Measurements from ENCODE around the gene PSORS1C1.
"Not testable (repeated sequence)": the region's sequence is repeated elsewhere in the genome, so short reads cannot be mapped to it uniquely, and the experiment has no call there.

The PSORS1C1 gene

DNA sequence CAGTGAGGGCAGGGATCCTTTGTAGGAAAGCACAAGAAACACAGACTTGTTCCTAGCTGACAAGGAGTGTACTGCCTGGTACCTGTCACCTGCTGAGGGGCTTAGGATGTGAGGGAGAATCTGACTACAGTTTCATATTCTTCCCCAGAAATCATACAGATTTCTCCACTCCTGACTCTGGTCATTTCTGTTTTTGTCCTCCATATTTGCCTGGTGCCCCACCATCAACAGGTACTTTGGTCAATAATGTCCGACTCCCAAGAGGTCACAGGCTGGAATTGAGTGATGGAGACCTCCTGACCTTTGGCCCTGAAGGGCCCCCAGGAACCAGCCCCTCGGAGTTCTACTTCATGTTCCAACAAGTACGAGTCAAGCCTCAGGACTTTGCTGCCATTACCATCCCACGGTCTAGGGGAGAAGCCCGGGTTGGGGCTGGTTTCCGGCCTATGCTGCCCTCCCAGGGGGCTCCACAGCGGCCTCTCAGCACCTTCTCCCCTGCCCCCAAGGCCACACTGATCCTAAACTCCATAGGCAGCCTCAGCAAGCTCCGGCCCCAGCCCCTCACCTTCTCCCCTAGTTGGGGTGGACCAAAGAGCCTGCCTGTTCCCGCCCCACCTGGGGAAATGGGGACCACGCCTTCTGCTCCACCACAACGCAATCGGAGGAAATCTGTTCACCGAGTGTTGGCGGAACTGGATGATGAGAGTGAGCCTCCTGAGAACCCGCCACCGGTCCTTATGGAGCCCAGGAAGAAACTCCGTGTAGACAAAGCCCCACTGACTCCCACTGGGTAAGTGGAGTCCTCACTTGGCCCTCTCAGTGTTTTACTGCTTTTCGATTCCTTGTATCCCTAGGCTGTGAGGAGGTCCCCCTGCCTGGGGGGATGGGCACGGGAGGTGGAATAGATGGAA, 46.9 kb downstream of the PSORS1C1 start:
- no peak for DNase-seq

DNA sequence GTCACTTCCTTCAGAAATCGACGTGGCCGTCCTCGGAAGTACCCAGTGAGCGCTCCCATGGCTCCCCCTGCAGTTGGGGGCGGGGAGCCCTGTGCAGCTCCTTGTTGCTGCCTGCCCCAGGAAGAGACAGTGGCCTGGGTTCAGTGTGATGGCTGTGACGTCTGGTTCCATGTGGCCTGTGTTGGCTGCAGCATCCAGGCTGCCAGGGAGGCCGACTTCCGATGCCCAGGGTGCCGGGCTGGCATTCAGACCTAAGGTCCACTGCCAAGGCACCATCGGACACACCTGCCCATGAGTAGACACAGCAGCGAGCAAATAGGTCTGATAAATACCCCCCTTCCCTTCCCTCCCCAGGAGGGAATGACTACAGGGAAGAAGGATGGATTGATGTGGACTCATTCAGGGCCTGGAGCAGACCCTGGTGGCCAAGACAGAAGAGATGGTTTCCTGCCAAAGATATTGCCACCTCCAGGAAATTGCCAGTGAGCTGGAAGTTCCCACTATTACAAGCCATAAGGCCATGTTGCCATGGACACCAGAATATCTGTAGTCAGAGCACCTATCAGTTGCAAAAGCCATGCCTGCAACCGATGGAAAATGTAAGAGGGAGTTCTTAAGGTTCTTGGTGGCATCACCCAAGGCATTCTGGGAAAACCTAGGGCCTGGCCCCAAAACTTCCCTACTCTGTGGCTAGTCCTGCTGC, 48.0 kb downstream of the PSORS1C1 start:
- DNase-seq = no peak

DNA sequence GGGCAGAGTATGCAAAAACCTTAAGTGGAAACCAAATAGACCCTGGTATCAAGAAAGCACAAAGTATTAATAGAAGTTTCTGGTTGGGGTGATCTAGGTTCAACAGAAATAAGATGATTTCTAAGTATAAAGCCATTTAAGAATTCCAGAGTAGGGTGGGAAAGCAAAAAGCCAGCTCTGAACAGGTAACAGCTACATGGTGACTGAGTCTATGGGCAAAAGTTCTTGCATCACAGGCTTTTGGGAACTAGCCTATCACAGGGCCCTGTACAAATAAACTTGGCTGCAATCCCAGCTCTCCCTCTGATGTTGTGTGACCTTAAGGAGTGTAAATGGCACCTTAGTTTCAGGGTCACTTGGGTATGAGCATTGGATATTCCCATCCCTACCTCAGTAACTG, 49.3 kb downstream of the PSORS1C1 start:
- no peak for DNase-seq

DNA sequence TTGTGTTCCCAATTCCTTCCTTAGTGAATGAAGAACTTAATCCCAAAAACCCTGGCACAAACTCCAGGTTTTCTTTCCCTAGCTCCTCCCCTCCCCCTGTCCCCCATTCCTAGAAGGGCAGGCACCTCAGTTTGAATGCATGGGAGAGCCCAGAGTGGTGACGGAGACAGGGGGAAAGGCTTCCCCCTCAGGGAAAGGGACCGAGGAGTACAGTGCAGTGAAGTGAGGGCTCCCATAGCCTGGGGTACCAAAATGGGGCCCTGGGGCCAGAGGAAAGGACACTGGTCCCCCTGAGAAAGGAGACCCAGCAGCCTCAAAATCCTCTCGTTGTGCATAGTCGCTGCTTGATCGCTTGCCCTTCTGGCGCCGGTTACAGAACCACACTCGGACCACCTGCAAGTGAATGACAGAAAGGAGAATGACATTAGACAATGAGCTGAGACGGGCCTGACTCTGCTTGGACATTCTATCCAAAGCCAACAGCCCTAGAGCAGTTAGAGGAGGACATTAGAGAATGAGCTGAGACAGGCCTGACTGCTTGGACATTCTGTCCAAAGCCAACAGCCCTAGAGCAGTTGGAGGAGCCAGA, 50.0 kb downstream of the PSORS1C1 start:
- DNase-seq = not testable (repeated sequence)

DNA sequence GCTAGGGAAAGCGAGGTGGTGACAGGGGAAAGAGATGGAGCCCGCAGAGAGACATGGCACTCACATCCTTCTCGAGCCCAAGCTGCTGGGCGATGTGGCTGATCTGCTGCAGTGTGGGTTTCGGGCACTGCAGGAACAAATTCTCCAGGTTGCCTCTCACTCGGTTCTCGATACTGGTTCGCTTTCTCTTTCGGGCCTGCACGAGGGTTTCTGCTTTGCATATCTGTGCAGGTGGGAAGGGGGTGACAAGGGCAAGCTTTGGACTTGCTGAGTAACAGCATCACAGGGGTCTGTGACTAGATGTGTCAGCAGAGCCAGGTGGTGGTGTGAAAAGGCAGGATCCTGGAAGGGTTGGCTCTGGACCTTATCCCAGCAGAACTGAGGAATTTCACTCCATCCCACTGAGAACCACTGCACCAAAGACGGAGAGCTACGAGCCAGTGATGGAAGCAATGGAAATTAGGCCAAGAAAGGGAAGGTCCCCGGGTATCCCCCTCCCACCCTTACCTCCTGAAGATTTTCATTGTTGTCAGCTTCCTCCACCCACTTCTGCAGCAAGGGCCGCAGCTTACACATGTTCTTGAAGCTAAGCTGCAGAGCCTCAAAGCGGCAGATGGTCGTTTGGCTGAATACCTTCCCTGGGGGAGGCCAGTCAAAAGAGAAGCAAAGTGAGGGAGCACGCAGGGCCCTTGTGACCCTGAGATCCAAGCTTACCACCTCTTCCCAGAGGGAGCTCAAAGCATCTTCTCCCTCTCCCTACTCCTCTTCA, 50.6 kb downstream of the PSORS1C1 start:
- not testable (repeated sequence) for DNase-seq

DNA sequence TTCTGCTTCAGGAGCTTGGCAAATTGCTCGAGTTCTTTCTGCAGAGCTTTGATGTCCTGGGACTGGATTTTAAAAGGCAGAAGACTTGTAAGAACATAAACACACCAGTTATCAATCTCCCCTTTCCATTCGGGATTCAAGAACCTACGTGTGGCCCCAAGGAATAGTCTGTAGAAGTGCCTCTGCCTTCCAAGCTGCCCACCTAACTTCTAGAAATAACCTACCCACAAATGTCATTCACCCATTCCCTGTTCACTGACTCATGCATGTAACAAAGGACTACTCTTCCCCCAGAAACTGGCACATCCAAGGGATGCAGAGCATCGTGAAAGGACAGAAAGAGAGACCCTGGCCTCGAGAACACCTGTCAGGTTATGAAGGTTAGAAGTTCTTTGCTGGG, 51.4 kb downstream of the PSORS1C1 start:
- no peak for DNase-seq

DNA sequence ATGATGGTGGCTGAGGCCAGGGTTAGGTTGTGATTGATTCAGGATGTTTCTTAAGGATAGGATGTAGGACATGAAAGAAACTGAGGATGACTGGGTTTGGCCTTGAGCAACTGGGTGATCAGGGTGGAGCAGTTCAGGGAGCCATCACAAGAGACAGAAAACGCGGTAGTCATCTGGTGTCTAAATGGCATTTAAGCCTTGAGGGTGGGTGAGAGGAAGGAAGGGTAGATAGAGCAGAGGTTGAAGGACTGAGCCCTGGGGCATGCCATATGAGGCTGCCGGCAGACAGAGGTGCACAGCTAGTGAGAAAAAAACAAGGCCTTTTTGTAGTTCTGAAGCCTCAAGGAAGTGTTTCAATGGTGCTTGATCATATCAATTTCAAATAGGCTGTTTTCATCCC, 54.0 kb downstream of the PSORS1C1 start:
- DNase-seq = no peak

DNA sequence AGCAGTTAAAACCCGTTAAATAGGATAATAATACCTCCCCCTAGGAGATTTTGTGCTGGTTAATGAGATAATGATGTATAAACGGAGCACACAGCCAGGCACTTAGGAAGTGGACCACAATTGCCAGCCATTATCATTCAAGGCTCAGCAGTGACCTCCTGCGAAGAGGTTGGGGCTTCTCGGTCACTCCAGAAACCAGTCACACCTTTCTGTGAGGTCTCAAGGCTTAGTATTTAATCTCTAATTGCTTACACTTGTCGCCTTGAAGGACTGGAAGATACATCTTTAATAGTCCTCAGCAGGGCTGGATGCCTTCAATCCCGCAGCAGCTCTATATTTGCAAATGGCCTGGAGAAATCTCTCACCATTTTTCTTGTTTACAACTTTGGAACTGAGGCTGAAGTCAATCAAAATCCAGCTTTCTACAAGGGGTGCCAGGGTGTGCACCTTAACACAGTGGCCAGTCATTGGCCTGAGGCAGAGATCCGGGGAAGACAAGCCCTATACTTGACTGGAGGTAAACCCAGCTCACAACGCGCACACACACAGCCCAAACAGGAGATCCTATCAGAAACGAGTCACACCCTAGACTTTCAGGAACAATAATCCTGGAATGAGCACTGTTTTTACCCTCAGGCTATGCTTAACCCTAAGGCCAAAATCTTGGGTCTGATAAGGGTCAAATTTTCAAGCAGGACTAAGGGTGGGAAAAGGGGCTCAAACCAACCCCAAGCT, 54.7 kb downstream of the PSORS1C1 start:
- no peak for DNase-seq

DNA sequence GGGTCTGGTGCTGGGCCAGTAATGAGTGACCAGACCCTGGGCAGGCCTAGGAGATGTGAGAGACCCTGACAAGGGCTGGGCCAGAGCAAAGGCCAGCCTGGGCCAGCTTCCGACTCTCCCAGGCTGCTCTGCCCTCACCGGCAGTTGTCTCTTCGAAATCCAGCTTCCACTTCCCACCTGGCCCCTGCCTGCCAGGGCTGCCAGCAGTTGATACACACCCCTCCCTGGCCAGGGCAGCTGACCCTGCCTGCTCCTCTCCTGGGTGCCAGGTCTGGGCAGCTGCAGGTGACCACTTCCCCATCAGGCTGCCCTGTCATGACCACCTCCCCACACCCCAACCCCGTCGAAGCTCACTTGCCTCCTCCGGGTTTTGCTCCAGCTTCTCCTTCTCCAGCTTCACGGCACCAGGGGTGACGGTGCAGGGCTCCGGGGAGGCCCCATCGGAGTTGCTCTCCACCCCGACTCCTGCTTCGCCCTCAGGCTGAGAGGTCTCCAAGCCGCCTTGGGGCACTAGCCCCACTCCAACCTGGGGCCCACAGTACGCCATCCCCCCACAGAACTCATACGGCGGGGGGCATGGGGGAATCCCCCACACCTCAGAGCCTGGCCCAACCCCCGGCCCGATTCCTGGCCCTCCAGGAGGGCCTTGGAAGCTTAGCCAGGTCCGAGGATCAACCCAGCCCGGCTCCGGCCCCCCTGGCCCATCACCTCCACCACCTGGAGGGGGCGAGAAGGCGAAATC, 55.4 kb downstream of the PSORS1C1 start:
- DNase-seq = not testable (repeated sequence)

DNA sequence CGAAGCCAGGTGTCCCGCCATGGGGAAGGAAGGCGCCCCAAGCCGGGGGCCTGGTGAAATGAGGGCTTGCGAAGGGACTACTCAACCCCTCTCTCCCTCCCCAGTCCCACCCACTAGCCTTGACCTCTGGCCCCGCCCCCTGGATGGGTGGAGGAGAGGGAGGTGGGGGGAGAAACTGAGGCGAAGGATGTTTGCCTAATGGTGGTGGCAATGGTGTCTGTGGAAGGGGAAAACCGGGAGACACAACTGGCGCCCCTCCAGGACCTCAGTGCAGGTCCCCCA, 55.9 kb downstream of the PSORS1C1 start, which contains the start of gene POU5F1:
Gene POU5F1 (minus strand): TSS at position 83 of the 282 bp plus-strand sequence. CDS start 62 bp downstream, at position 21.
- no peak for DNase-seq

DNA sequence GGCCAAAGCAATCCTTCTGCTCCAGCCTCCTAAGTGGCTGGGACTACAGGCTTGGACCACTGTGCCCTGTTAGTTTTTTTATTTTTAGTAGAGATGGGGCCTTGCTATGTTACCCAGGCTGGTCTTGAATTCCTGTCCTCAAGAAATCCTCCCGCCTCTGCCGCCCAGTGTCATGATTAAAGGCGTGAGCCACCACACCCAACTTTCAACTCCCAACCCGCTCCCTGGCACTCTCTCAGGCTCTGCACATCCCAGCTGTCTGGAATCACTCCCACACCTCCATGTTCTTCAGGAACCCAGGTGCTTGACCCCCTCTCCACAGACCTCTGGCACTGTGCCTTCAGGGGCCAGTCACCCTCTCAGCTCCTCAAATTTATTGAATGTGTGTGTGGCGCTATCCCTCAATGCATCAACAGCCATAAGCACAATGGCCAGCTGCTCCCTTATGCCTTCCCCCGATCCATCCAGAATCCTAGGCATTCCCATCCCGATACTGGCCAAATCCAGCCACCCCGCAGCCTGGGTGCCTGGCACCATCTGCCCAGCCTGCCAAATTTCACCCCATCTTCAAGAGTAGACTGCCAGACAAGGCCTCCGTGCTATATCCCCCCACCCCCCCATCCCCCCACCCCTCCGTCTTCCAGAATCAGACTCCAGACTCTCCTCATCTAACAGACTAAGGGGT, 56.5 kb downstream of the PSORS1C1 start:
- DNase-seq = no peak

DNA sequence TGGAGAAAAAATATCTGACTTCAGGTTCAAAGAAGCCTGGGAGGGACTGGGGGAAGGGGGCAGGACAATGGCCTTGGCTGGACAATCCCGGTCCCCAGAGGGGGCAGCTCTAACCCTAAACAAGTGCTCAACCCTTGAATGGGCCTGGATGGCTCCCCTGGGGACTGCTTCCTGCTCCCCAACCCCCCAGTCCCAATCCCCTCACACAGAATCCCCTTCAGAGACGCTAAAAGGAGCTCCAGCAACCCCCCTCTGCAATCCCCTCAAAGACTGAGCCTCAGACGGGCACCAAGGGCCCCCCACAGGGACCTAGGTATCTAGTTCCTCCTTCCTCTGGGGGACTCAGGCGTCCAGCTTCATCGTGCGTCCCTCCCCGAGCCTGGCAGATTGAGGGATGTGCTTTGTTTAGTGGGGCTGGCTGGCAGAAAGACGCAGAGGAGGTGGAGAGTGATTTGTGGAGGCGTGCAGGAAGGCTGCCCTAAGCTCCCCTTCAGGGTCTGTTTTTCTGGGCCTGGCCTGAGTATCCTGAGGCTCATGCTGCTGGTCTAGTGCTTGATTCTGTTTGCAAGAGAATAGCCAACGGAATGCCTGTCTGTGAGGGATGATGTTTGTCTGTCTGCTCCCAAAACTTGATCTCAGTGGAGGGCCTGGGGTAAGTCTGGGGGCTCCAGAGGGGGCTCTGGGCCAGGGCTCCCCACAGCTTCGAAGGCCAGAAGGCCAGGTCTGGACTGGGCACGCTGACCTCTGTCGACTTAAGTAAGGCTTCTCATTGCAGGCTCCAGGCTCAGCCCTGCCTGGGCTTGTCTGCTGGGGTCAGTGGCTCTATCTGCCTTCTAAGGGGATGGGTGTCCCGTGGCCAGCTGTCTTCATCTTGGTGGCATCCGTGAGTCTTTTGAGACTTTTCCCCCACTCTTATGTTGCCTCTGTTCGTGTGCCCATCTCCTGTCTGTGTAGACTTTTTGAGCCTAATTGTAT, 57.6 kb downstream of the PSORS1C1 start:
- no peak for DNase-seq

DNA sequence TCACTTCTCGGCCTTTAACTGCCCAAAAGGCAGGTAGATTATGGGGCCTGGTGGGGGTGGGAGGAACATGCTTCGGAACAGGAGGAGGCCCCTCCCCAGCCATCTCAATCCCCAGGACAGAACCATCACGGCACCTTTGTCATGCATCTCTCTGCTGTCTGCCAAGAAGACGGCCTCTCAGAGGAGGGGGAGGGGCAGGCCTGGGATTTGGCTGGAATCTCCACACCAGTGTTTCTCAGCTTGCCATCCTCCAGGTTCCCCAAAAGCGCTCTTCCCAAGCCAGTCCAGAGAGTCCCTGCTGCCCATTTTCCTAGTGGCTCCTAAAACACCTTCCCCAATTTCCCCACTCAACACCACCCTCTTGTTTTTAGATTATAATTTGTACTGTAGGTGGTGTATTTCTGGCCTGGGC, 58.4 kb downstream of the PSORS1C1 start:
- no peak for DNase-seq

DNA sequence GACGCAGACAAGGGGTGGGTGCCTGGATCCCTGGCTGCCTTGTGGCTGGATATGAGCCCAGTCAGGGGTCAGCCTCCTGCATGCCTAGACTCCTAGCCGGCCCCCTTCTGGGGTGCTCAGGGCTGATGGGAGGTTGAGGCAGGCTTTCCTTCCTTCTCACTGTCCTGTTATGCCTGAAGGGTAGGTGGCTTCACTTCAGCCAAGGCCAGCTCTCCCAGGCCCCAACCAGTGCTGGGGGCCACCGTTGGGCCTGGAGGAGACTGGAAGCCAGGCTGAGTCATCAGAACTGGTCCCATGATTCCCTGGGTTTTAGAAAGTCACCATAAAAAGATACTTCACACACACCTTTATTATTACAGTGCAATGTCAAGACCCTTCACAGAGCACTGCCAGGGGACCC, 58.8 kb downstream of the PSORS1C1 start:
- no peak for DNase-seq

DNA sequence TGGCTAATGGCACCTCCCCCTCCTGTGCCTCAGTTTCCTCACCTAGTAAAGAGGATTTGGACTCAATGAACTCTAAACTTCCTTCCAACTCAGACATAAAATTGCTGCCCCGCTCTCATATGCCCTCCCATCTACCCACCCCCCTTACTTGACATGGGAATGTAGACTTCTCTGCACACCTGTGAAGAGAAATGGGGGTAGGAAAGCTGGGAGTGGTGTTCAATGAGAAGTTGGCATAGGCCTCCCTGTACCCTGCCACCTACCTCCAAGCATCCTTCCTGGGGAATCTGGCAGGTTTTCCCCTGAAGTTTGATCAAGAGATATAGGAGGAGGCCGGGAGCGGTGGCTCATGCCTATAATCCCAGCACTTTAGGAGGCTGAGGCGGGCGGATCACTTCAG, 59.8 kb downstream of the PSORS1C1 start:
- DNase-seq = no peak

DNA sequence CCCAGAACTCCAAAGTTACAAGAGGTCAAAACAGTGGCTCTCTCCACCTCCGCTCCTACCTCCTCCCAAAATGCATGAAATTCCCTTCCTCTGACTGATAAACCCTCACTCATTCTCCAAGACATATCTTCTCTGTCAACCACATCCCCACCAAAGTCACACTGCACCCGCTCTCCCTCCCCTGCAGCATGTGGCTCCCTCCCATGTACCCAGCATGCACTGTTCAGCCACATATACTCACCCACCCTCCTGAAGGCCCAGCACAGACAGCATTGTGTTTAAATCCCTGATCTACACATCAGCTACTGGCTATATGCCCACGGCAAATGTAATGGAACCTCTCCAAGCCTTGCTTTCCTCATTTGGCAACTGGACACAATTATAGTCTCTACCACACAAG, 61.4 kb downstream of the PSORS1C1 start:
- no peak for DNase-seq

DNA sequence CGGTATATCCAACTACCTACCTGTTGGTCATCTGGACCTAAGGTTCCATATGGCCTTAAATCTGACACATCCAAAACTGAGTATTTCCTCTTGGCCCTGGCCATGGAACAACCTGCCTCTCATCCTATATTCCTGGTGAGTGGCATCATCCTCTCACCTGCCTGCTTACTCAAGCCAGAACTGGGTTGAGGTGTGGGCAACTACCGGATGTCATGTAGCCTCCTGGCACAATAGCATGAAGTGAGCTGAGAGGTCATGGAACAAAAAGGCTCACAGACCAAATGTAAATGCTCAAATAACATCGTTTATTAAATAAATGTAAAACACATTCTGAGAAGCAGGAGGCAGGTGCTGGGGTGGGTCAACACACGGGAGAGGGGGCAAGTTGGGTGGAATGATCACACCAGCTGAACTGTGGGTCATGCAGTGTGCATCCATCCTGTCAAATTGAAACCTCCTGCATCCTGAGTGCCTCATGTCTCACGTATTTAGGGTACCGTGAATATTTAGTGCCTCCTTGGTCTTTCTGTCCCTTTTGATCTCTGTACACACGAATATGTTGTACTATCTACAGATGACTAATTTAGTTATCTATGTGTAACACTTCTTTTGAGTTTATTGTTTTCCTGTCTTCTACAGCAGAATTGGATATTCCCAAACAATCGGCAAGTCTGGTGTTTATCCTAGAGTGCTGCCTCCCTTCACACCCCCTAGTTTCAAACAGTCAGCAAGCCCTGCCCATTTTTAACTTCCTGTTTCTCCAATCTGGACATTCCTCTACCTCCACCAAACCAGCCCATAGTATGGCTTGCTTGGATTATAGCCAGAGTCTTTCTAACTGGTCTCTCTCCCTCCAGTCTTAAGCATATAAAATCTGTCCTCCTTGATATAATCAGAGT, 63.8 kb downstream of the PSORS1C1 start:
- no peak for DNase-seq

DNA sequence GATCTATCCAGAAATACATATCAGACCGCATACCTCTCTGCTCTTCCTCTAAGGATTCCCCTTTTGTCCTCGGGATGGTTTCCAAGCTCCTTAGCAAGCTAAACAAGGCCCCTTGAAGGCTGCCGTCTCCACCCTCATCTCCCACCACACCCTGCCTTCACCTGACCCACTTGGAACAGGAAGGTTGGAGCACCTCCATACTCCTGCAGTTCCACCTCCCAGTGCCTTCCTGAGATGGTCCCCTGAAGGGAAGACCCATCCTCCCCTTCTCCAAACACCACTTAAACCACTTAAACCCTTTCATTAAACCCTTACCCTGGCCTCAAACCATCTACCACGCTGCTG, 64.4 kb downstream of the PSORS1C1 start:
- no peak for DNase-seq

DNA sequence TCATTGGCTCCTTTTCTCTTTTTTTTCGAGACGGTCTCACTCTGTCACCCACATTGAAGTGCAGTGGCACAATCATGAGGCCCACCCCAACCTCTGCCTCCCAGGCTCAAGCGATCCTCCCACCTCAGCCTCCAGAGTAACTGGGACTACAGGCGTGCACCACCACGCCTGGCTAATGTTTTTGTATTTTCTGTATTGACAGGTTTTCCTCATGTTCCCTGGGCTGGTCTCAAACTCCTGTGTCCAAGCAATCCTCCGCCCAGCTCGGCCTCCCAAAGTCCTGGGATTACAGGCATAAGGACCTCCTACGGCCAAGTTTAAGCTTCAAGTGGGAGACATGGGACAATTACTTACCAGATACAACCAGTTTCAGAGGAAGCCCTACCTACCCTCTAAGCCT, 65.3 kb downstream of the PSORS1C1 start:
- no peak for DNase-seq

All from stimulated activated CD4-positive, alpha-beta T cell treated with anti-CD3 and anti-CD28 coated beads, Interleukin-4, amount 100 ng/mL, for 1 hour (primary cell).